ENCODE results near the gene SEMG1.

The SEMG1 gene, protein sequence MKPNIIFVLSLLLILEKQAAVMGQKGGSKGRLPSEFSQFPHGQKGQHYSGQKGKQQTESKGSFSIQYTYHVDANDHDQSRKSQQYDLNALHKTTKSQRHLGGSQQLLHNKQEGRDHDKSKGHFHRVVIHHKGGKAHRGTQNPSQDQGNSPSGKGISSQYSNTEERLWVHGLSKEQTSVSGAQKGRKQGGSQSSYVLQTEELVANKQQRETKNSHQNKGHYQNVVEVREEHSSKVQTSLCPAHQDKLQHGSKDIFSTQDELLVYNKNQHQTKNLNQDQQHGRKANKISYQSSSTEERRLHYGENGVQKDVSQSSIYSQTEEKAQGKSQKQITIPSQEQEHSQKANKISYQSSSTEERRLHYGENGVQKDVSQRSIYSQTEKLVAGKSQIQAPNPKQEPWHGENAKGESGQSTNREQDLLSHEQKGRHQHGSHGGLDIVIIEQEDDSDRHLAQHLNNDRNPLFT

DNA sequence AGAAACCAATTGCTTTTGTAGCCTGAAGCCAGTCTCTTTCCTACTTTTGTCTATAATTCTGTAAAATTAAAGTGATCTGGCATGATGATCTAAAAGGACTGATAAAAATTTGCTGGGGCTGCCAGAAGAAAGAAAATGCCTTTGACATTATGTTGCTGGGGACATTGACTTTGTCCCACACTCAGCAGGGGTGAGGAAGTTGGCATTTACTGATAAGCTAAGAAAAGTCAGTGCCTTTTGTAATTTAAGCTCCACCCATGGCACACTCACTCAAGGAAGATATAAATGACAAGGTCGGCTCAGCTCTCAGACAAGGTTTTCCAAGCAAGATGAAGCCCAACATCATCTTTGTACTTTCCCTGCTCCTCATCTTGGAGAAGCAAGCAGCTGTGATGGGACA lies at the start of gene SEMG1:
TSS of gene SEMG1 (plus strand) at position 309 of the 400 bp plus-strand sequence. CDS start at position 330, 21 bp downstream.
- H3K4me3 ChIP-seq = no peak within 1 kb of the TSS
- no peak within 1 kb of the TSS for H3K27ac ChIP-seq

DNA sequence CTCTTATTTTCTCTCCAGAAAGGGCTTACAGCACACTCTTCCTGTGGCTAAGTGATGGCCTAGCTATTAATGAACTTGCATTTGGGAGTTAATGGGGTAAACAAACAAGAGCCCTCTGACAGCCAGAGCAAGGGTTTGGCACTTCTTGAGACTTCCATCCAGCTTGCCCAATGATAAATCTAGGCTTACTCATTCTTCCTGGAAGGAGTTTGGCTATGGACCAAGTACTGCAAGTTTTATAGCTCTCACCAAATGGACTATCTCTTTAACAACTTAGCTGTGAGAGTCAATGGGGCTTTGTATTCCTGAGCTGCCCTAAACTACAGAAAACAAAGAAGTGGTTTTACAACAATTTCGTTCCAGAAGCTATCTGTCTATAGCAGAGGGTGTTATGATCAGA lies 48.9 kb upstream of the SEMG1 start:
- no peak overlapping the region for H3K4me3 ChIP-seq
- H3K27ac ChIP-seq = peak overlapping the region in 4 of 21 experiments; percentile 4 to 44 (median 23)

DNA sequence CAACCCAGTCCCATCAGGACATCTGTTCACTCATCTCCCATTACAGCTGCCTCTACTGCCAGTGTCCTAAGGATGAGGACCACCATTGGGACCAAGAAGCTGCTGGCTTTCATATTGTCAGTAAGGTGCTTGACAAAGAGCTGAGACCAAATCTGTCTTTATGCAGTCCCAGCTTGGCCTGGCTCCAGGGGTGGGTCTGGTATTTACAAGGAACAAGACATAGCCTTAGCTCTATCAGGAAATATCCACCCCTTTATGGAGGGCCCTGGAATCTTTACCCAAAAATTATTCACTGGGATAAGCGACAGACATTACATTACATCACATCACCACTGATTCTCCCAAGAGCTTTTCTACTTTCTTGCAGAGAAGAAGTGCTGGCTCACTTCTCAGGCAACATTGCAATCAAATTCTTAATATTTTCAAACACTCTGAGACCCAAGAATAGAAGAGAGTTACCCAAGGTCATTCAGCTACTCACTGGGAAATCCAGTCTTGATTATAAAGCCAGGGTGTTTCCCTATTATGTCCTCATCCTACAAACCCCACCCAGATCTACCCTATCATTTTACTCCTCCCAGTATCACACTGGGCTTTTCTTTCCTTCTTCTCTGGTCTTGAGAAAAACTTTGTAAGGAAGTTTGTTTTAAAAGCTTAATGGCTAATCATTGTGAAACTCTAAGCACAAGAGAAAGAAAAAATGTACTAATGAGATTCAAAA lies 43.6 kb upstream of the SEMG1 start:
- no peak overlapping the region for H3K4me3 ChIP-seq

DNA sequence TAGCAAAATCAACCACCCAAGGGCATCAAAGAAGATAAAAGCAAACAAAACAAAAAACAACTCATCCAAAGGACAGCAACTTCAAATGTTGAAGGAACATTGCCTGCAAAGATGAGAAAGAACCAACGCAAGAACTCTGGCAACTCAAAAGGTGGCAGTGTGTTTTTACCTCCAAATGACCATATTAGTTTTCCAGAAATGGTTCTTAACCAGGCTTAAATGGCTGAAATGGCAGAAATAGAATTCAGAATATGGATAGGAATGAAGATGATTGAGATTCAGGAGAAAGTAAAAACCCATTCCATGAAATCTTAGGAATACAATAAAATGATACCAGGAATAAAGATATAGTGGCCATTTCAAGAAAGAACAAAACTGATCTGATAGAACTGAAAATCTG lies 41.9 kb upstream of the SEMG1 start:
- Histone ChIP-seq H3K27ac (no peak overlapping the region), H3K4me3 (no peak overlapping the region)

More for the DNA sequence above, 43.6 kb upstream of the SEMG1 start:
- no peak overlapping the region for H3K27ac ChIP-seq

DNA sequence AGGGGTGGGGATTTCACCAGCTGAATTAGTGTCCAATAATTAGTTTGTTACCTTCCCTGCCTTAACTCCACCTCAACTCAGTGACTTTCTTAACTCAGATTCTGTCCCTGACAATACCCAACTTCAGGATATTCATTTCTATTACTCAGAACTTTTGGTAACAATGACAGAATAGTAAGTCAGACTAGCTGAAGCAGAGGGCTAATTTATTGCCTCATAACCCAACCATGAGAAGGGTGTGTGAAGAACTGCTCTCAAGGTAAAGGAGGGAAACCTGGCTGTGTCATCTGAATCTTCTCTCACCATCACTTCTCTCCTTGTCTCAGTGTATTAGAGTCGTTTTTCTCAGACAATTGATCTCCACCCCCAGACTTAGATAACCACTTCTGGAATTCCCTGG lies 33.3 kb upstream of the SEMG1 start:
- Histone ChIP-seq H3K4me3 (no peak overlapping the region), H3K27ac (no peak overlapping the region)

DNA sequence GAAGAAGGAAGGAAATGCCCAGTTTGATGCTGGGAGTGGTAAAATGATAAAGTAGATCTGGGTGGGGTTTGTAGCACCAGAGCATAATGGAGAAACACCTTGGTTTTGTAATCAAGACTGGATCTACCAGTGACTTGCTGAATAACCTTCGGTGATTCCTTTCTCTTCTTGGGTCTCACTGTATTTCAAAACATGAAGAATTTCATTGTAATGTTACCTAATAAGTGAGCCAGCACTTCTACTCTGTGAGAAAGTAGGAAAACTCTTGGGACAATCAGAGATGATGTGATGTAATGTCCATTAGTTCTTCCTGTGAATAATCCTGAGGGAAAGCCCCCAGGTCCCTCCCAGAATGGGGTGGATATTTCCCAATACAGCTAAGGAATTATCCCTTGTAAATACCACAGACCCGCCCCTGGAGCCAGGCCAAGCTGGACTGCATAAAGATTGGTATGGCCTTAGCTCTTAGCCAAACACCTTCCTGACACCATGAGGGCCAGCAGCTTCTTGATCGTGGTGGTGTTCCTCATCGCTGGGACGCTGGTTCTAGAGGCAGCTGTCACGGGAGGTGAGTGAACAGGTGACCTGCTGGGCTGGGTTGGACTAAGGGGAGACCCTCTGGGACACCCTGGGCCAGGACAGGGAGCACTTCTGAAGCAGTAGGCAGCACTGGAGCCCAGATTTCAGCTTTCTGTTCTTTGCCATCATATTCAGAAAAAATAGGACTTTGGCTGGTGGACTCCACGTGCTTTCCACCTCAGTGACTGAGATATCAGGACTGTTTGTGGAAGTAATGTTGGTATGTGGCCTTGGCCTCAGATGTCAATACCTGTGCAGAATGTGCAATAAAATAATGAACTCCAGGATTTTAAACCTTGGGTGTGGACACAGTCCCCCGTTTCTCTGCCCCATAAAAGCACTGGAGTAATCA lies 32.1 kb upstream of the SEMG1 start, which contains the start of gene PI3:
TSS of gene PI3 (plus strand) at position 469 of the 931 bp plus-strand sequence. CDS start at position 490, 21 bp downstream.
- H3K27ac ChIP-seq = peak within 1 kb of the TSS in 2 of 21 experiments; percentile 6 to 30

DNA sequence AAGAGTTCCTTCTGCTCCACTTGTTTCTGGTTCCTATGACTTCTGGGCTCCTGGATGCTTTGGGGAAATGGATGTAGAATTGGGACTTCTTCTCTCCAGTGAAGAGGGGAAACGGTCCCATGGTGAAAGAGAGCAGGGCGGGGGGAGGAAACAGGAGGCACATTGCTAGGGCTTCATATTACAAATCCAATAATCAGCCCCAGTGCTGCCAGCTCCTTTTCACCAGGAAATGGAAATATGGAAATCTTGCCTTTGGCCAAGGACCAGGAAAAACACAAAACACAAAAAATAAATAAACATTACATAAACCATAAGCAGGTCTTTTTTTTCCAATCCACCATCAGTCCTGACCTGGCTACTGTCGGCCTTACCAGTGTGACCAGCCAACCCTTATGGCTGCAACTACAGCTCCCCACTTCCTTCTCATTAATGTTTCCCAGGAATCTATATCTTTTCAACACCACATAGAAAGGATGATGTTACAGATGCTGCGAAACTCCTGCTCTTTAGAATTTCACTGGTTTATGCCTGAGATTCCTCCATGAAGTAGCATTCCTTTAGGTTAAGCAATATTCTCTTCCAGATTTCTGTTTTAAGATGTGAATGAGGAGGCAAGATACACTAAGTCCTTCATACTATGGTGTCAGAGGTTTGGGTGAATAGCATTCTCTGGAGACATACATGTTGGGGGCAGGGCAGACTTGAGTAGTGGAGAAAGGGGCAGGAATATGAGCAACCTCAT lies 30.1 kb upstream of the SEMG1 start:
- Histone ChIP-seq H3K27ac (no peak overlapping the region), H3K4me3 (no peak overlapping the region)

More for the DNA sequence above, 32.1 kb upstream of the SEMG1 start, which contains the start of gene PI3:
- no peak within 1 kb of the TSS for H3K4me3 ChIP-seq

DNA sequence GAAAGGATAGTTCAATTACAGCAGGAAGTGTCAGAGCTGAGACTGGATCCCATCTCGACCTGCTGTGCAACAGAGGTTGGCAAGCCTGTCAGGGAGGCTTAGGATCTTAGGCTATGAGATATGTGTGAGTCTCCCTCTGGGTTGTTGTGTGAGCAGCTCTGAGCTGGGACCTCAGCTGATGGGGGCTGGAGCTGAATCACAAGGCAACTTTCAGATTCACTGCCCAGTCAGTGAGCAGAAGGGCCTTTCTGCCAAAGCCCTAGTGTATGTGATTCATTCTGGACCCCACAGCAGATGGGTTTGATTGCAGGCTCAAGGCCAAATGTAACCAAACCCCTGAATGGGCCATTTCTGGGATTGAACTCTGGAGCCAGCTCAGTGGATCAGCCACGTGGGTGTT lies 27.7 kb upstream of the SEMG1 start:
- Histone ChIP-seq H3K4me3 (no peak overlapping the region), H3K27ac (no peak overlapping the region)

DNA sequence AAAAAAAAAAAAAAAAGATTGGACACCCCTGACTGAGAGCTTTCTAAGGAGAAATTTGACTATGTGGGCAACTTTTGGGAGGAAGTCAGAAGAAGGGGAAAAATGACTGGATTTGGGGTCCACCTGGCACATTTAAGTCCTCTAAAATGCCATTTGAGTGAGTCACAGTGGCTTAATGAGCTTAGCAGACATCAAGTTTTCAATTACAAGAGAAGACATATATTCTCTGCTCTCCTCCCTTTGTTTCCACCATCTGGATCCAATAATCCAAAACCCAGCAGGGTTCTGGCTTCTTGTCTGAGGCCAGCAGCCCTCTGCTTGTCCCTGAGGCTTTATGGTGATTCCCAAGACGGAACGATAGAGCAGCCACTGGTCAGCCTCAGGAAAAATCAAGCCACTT lies 25.2 kb upstream of the SEMG1 start:
- H3K4me3 ChIP-seq = no peak overlapping the region
- no peak overlapping the region for H3K27ac ChIP-seq

DNA sequence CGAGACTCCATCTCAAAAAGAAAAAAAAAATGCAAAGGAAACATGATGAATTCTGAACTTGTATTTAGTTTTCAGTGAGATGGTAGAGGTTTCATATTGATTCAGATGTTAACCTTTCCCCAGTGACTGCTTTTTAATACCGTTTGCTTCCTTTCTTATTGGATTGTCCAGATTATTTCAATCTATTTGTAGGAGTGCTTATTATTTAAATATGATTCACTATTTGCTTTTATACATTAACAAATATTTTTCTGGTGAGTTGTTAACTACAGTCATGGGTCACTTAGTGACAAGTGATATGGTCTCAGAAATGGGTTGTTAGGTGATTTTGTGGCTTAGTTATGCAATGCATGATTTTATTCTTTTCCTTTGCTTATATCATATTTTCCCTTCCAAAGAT lies 23.7 kb upstream of the SEMG1 start:
- Histone ChIP-seq H3K27ac (no peak overlapping the region), H3K4me3 (no peak overlapping the region)

DNA sequence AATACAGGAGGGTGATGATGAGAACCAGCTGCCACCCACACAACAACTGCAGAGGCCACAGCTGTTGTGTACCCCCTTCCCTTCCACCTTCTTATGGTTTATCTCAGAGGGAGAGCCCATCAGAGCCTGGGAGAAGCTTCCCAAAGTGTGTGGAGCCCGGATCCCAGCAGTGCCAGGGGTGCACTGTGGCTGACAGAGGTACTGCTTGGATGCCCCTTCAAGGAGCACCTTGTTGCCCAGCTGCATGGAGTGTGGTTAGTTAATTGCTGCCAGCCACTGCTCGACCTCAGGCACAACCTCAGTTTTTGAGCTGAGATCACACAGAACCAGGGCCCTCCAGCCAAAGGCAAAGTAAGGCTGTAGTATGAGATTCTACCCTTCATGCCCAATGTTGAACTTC lies 19.1 kb upstream of the SEMG1 start:
- Histone ChIP-seq H3K4me3 (no peak overlapping the region), H3K27ac (no peak overlapping the region)

DNA sequence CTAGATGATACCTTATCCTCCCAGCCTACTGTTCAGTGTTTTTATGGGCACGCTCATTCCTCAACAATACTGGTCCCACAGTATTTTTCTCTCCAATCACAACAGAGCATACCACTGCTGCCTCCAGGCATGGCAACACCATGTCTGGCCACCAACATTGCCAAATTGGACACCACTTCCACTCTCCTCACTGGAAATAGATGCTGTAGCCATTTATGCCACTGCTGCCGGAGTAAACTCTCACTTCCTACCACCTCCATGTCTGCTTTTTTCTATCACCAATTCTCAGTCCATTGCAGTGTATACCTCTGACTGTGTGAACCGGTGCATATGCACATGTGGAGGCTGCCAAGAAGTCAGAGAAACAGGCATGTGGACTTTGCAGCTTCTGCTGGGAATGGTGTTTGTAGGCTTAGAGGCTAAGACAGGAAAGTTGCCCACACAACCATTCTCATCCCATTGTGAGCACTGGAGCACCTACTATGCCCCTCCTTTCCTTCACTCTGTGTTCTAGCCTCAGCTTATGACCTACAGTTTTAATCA lies 17.7 kb upstream of the SEMG1 start:
- Histone ChIP-seq H3K27ac (no peak overlapping the region), H3K4me3 (no peak overlapping the region)

DNA sequence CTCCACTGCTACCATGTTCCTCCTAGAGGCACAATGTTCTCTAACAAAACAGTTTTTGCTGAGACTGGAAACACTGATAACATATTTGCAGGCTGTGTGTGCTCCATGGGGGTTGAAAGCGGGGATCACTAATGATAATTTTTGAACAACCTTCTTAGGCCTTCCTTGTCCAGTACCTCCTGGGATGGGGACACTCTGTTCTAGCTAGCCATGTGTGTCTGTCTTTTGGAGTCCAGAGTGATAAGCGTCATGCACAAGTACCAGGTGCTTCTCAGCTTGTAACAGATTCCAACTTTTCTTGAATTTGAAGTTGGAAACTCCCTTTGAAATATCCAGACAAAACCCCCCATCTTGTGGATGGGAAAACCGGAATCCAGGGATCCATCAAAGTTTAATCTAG lies 17.0 kb upstream of the SEMG1 start:
- no peak overlapping the region for H3K4me3 ChIP-seq
- H3K27ac ChIP-seq = no peak overlapping the region

DNA sequence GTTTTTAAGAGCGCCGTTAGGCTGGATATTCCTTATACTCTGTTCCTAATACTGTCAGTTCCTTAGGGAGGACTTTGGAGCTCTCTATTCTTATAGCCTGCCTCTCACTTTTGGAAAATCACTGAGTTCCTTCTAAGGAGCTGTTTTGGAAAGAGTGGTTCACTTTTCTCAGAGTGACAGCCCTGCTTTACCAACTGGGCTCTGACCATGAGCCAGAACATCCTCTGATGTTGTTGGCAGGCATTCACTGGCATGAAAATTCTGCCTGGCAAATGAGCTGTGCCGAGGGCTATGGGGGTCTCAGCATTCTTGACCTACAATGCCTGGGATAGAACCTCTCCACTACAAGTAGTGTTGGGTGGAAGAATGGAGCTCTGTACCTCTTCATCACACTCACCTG lies 14.9 kb upstream of the SEMG1 start:
- Histone ChIP-seq H3K27ac (no peak overlapping the region), H3K4me3 (no peak overlapping the region)

DNA sequence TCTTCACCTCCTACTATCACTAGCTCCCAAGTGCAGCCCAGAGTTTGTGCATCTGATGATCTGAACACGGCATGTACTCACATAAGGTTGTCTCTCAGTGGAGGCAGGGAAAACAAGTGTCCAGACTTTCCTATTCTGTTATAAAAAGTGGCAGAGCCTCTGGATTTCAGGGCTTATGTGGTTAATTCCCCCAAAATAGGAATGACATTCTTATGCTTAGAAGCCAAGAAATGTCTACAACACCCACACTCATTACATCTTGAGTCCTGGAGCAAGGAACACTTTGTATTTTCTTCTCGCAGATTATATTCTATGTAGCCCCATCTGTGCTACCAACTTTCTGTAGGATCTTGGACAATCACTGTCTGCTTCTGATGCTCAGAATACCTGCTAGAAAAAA lies 13.5 kb upstream of the SEMG1 start:
- no peak overlapping the region for H3K4me3 ChIP-seq
- no peak overlapping the region for H3K27ac ChIP-seq

DNA sequence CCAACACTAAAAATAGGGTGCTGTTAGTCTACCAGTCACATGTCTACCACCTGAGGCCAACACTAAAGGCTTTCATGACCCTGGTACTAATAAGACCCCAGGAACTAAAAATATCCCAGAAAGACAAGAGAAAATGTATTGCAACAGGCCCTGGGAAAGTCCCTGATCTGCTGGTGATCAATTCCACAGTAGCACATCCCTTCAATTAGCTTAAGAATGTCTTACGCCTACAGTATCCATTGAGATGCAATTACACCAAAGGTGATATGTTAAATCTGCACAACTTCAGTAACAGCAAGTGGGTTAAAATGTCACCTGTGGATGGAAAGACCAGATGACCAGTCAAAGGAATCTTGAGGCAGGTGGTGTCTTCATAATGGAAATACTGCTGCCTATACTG lies 3.1 kb downstream of the SEMG1 start:
- Histone ChIP-seq H3K4me3 (no peak overlapping the region), H3K27ac (no peak overlapping the region)

DNA sequence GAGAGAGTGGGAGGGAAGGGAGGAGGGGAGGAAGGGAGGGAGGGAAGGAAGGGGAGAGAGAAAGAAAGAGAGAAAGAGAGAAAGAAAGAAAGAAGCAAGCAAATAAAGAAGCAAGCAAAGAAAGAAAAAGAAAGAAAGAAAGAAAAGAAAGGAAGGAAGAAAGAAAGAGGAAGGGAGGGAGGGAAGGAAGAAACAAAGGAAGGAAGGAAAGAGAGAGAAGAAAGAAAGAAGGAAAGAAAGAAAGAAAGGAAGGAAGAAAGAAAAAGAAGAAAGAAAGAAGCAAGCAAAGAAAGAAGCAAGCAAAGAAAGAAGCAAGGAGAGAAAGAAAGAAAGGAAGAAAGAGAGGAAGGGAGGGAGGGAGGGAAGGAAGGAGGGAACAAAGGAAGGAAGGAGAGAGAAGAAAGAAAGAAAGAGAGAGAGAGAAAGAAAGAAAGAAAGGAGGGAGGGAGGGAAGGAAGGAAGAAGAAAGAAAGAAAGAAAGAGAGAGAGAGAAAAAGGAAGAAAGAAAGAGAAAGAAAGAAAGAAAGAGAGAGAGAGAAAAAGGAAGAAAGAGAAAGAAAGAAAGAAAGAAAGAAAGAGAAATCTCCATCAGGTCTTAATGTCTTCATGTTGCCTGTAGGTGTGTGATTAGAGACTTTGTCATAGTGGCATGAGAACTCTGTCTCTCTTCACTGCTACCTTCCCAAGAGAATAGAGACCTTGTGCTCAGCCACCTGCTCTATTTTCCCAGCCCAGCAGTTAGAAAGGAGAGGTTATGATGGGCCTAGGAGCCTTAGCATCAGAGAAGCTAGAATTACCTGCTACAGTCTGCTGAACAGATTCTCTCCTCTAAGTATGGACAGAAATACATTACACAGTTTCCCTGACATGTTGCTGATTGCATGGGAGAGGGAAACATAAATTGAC lies 5.0 kb downstream of the SEMG1 start:
- no peak overlapping the region for H3K27ac ChIP-seq
- H3K4me3 ChIP-seq = no peak overlapping the region

DNA sequence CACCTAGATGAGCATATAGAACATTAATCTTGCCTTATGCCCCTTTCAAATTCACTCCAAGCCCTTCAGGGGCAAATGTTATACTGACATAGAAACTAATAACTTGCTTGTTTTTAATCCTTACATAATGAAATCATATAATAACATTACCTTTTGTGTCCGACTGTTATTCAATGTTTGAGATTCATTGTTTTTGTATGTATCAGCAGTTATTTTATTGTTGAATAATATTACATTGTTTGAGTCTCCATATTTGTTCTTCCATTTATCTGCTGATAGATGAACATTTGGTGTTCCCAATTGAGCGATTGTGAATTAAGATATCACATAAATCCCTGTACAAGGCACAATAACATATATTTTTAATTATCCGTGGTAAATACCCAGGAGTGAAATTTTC lies 6.0 kb downstream of the SEMG1 start:
- no peak overlapping the region for H3K4me3 ChIP-seq
- H3K27ac ChIP-seq = no peak overlapping the region
